ENCODE data around the gene PHAX.
A peak's percentile ranks its signal among the peaks of the same experiment; 100 is the strongest.

The PHAX gene

GRCh38 chr5:126676195-126676624, 75.5 kb downstream of the PHAX start:
- TF ChIP-seq CSRNP3 (CRISPR knock-in tag; IDR thresholded peaks at IDR 0.05): no peak
- no peak for TF ChIP-seq PATZ1 (CRISPR knock-in tag; IDR thresholded peaks at IDR 0.05; ENCODE audit: borderline replicate concordance)
- no peak for TF ChIP-seq BACH2 (CRISPR knock-in tag; IDR thresholded peaks at IDR 0.05; ENCODE audit: borderline replicate concordance)
- peak; percentile 59 for ATAC-seq
